Heart left ventricle (tissue), 16 donors: Measurements from ENCODE around the gene ACTA2. TPM values are rescaled to one million over a fixed set of nuclear protein-coding genes. Genes with fewer than 3 reads are reported as not detected.

Experiments
- ATAC-seq, 4 donors: fragments of 200-7000 bp; cut with Tn5 transposase; one replicate each; pipeline ENCODE4 v1.9.1; 2020 to 2022; ENCODE audit warnings: moderate library complexity in 4 of 4, mild to moderate bottlenecking in 3 of 4, moderate number of reproducible peaks in 1 of 4
- DNase-seq, 5 donors: peaks; one replicate each; pipeline ENCODE4 v3.0.0-alpha.2; 2020
- H3K27ac ChIP-seq, 12 donors: fragments of 200-600 bp; sonication (generic) in 4 of 12; one replicate each; pipeline versions ENCODE4 v1.5.0 to v1.8.0; 2016 to 2022; ENCODE audit warnings: mild to moderate bottlenecking in 2 of 12
- H3K27me3 ChIP-seq, 9 donors: fragments of 200-600 bp; sonication (generic) in 2 of 9; one replicate each; pipeline versions ENCODE4 v1.5.1 to v1.8.0; 2016 to 2022; ENCODE audit warnings: mild to moderate bottlenecking in 3 of 9
- H3K36me3 ChIP-seq, 9 donors: fragments of 200-600 bp; sonication (generic) in 2 of 9; one replicate each; pipeline versions ENCODE4 v1.5.0 to v1.8.0; 2018 to 2022; ENCODE audit warnings: mild to moderate bottlenecking in 2 of 9
- H3K4me1 ChIP-seq, 12 donors: fragments of 200-600 bp; sonication (generic) in 4 of 12; one replicate each; pipeline versions ENCODE4 v1.5.0 to v1.8.0; 2016 to 2022; ENCODE audit warnings: mild to moderate bottlenecking in 3 of 12
- H3K4me3 ChIP-seq, 12 donors: fragments of 200-600 bp; sonication (generic) in 4 of 12; one replicate each; pipeline versions ENCODE4 v1.5.0 to v1.8.0; 2017 to 2022; ENCODE audit warnings: mild to moderate bottlenecking in 9 of 12, moderate library complexity in 4 of 12
- H3K9me3 ChIP-seq, 12 donors: fragments of 200-600 bp; sonication (generic) in 4 of 12; one replicate each; pipeline versions ENCODE4 v1.5.0 to v1.8.0; 2016 to 2022; ENCODE audit warnings: mild to moderate bottlenecking in 1 of 12
- POLR2A ChIP-seq, 2 donors: fragments of 450-650 bp; IDR thresholded peaks; one replicate each; pipeline ENCODE4 v1.6.1; 2017; ENCODE audit warnings: antibody characterized with exemption in 2 of 2, mild to moderate bottlenecking in 2 of 2, moderate library complexity in 2 of 2
- WGBS, 4 donors: extraction: QIAGEN DNeasy Blood & Tissue Kit in 2 of 4; methylation state at CpG; one replicate each; pipeline versions ENCODE4 v1.1.5 to v1.1.7; 2013 to 2018; 5-methylcytosine and 5-hydroxymethylcytosine counted together
- intact Hi-C, 10 donors: fragments of 100-400 bp; cut with DNase I; formaldehyde crosslinking; loops; one replicate each; pipeline versions ENCODE4 v1.11.1 to v1.14.2; 2022
- polyA plus RNA-seq, 2 donors: library from polyadenylated mRNA; stranded (reverse); fragments of 200-250 nt; gene quantifications; one replicate each; pipeline ENCODE4 v1.2.3, GENCODE V29; 2013
- total RNA-seq, 9 donors: library from RNA; depleted of rRNA in 2 of 9; stranded (reverse); fragments of >200 nt in 2 of 9; fragmentation: NEBNext Ultra II Directional in 3 of 9; extraction: Animal tissue kit (Norgen Biotek cat#: 25700) in 3 of 9; gene quantifications; one replicate each; pipeline versions ENCODE4 v1.1.0 to v1.2.4, GENCODE V29; 2016 to 2023
- TF ChIP-seq, protein P1 (sequence below), 12 donors: fragments of 200-600 bp; sonication (generic) in 4 of 12; IDR thresholded peaks; one replicate each; pipeline versions ENCODE4 v1.5.0 to v1.8.0; 2018 to 2022; ENCODE audit warnings: antibody characterized with exemption in 12 of 12, mild to moderate bottlenecking in 5 of 12
- donor health status: ischemic (EF 13 %, LVEDD 7.1; RV severe dilation, severe dysfunction).
- donor health status: healthy with polysubstance abuse.
- donor health status: DM: no; HTN: yes; CAD: no.
- donor health status: DM: no; HTN: no; CAD: no.
- donor health status: ischemic (EF 25% LVEDD 6.9; RV normal size, moderate dysfunction).
- donor health status: ischemic (EF 25% LVEDD 5.7; RV mildly dilated, moderate dysfunction).
- donor health status: healthy.
- donor health status: DM: yes; HTN: yes; CAD: no.
- donor health status: ischemic (EF 35%, LVEDD 5.7; RV mildly dilated, moderate dysfunction).
- donor health status: nonischemic (EF 11% LVEDD 7.7; RV severe dilation, severe dysfunction).
- donor health status: DM: yes; HTN: yes; CAD: no.
- donor health status: PGD.
- donor health status: ischemic (EF 29% LVEDD 5.4; RV normal size, mild dysfunction).
- donor health status: nonischemic (EF 23%, LVEDD 6.1; RV moderate dilation, normal function).

Gene ACTA2
- total and polyA plus RNA-seq, 11 donors = 70.9 to 244 (median 110) TPM

DNA sequence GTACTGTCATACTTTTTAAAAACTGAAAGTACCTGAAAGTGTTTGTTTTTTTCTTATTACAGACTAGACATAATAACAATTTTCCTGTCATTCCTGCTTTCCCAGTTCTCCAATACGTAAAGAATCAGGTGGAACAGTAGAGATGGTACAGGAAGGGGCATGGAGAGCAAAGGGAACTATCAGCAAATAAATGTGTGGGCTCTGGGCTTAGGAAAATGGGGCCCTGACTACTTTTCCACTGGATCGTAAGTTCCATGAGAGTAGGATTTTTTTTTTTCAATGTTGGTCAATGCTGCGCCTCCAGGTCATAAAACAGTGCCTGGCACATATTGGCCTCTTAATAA, 22.8 kb upstream of the ACTA2 start:
- H3K9me3 ChIP-seq = no peaks in the 10 kb centered on the region
- no peaks in the 10 kb centered on the region for H3K36me3 ChIP-seq
- DNase-seq = no peak
- intact Hi-C loops = no loop called here
- H3K4me1 ChIP-seq = peaks cover 0 to 58% (median 20%) of the 10 kb centered on the region in 12 donors
- TF ChIP-seq, protein P1, sequence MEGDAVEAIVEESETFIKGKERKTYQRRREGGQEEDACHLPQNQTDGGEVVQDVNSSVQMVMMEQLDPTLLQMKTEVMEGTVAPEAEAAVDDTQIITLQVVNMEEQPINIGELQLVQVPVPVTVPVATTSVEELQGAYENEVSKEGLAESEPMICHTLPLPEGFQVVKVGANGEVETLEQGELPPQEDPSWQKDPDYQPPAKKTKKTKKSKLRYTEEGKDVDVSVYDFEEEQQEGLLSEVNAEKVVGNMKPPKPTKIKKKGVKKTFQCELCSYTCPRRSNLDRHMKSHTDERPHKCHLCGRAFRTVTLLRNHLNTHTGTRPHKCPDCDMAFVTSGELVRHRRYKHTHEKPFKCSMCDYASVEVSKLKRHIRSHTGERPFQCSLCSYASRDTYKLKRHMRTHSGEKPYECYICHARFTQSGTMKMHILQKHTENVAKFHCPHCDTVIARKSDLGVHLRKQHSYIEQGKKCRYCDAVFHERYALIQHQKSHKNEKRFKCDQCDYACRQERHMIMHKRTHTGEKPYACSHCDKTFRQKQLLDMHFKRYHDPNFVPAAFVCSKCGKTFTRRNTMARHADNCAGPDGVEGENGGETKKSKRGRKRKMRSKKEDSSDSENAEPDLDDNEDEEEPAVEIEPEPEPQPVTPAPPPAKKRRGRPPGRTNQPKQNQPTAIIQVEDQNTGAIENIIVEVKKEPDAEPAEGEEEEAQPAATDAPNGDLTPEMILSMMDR (IDR thresholded peaks at IDR 0.05) = no peak
- TF ChIP-seq POLR2A (IDR thresholded peaks at IDR 0.05) = no peak
- peak in 1 of 4 donors; percentile 9 for ATAC-seq
- no peaks in the 10 kb centered on the region for H3K27me3 ChIP-seq
- peak overlapping the region in 11 of 12 donors; percentile 11 to 64 (median 50) for H3K4me3 ChIP-seq
- 46 to 67% (median 64%) methylated on average over 3 of the region's 3 CpGs for WGBS, 4 donors
- H3K27ac ChIP-seq = peak overlapping the region in 11 of 12 donors; percentile 26 to 85 (median 72)

DNA sequence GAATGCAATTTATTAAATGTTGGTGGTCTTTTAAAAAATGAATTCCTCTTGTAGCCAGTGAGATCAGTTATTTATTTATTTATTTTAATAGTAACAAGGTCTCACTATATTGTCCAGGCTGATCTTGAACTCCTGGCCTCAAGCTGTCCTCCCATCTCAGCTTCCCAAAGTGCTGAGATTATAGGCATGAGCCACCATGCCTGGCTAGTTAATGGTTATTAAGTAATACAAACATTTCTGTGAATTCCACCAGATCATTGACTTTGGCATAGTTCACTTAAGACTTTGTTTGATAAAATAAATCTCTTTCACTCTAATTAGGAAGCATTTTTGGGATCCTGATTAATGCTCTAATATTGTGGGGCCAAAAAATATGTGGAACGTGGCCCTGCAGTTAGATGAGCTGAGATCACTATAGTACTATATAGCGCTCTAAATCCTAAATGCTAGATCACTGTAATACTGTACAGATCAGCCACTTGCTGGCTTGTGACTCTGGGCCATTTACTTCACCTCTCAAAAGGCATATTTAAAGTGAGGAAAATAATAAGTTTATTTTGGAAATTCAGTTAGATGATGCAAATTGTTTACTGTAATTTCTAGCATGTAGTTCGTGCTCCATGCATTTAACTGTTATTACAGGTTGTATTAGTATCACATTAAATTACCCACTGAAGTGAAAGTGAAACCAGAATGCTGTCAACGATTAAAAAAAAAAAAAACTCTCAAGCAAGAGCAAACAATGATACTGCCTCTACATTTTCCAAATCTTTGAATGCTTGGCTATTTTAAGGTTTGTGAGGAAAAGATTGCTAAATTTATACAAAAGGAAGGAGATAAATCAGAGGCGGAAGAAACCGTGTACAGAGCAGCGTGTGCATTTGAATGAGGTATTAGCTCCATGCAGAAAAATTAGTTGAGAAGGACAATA, 22.1 kb upstream of the ACTA2 start:
- peak in 2 of 4 donors; percentile 28 to 61 for ATAC-seq

DNA sequence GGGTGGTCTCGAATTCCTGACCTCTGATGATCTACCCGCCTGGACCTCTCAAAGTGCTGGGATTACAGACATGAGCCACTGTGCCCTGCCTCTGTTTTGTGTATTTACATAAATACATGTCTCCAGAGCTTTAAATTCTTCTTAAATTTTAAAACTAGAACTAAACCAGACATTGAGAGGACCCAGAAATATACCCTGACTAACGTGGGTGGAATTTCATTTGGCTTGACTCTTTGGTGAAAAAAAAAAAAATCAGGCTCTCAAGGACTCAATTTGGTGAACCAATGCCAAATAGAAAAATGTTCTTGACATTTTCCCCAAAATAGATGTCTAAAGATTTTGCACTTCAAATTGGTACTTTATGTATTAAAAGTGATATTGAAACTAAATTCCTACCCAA, 21.4 kb upstream of the ACTA2 start:
- DNase-seq (no peak), ATAC-seq (no peak)
- H3K4me1 ChIP-seq = peaks cover 0 to 48% (median 14%) of the 10 kb centered on the region in 12 donors
- intact Hi-C loops = no loop called here
- H3K27me3 ChIP-seq = no peaks in the 10 kb centered on the region
- TF ChIP-seq, protein P1 (IDR thresholded peaks at IDR 0.05) = no peak
- no peak for TF ChIP-seq POLR2A (IDR thresholded peaks at IDR 0.05)
- H3K4me3 ChIP-seq = no peak overlapping the region
- 70 to 87% (median 74%) methylated on average over 3 of the region's 3 CpGs for whole genome bisulfite sequencing, 4 donors
- peak overlapping the region in 11 of 12 donors; percentile 24 to 85 (median 68) for H3K27ac ChIP-seq
- H3K9me3 ChIP-seq = no peaks in the 10 kb centered on the region
- H3K36me3 ChIP-seq = no peaks in the 10 kb centered on the region

More for the DNA sequence above, 22.1 kb upstream of the ACTA2 start:
- WGBS, 4 donors = 32 to 48% (median 41%) methylated on average over 7 of the region's 7 CpGs
- H3K27ac ChIP-seq = peak overlapping the region in 11 of 12 donors; percentile 26 to 85 (median 72)
- no peaks in the 10 kb centered on the region for H3K27me3 ChIP-seq
- no peak for TF ChIP-seq POLR2A (IDR thresholded peaks at IDR 0.05)
- TF ChIP-seq, protein P1 (IDR thresholded peaks at IDR 0.05) = no peak
- no peak for DNase-seq
- H3K36me3 ChIP-seq = no peaks in the 10 kb centered on the region
- peaks cover 0 to 52% (median 16%) of the 10 kb centered on the region in 12 donors for H3K4me1 ChIP-seq
- intact Hi-C loops = no loop called here
- H3K4me3 ChIP-seq = peak overlapping the region in 11 of 12 donors; percentile 11 to 64 (median 50)
- no peaks in the 10 kb centered on the region for H3K9me3 ChIP-seq
